SKM-1 treated with dmso at 0.1 percent for 144 hours (cell line): ENCODE data around the gene SNCG.

Experiments used
- DNase-seq: peaks from one replicate; lab custom pipeline; 2025; ENCODE audit not compliant: unreplicated experiment; lab: John Stamatoyannopoulos, UW

SNCG gene

DNA sequence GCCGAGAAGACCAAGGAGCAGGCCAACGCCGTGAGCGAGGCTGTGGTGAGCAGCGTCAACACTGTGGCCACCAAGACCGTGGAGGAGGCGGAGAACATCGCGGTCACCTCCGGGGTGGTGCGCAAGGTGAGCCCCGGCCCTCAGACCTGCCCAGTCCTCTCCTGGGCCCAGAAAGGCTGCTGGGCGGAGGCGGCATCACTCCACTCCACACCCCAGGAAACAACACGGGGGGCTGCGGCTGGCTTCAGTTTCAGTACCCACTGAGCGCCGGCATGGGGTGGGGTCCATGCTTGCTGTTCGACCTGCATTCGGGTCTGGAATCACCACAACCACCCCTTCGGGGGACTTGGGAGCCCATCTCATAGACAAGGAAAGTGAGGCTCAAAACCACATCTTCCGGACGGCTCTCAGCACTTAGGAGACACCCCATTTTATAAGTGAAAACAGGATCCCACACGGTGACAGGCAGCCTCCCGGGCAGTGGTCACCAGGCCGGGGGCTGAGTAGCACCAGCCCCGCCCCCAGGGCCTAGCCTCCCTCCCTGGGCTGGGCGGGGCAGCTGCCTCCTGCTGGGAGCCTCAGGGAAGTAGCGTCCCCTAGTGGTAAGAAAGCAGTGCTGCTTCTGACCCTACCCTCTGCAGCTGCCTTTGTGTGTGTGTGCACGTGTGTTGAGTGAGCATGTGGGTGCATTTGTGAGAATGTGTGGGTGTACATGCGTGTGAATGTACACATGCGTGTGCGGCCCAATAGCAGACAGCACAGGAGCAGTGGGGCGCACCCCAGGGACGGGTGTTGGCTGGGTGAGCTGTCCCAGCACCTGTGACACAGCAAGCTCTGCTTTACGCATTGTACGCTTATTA is 1.8 kb downstream of the SNCG start:
- DNase-seq = peak; percentile 74

DNA sequence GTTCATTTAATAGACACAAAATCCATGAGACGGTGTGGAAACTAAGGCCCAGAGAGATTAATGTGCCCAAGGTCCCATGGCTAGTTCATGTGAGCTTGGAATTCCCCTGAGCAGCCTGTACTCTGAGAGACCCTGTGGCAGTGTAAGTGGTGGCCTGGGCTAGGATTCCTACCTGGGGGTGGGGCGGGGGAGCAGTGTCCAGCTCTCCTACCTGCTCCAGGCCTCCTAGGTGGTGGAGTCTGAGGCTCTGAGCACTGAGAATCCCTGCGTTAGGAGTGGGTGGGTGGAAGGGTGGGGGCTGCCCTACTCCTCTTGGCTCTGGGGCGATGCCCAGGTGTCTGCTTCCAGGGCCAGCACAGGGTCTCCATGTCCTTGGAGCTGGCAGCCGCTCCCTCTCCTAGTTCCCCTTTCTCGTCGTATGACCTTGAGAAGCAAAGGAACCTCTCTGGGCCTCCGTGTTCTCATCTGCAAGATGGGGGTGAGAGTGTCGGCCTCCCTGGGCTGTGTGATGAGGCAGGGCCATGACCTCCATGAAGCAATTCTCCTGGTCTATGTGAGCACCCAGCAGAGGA is 2.5 kb downstream of the SNCG start:
- DNase-seq = no peak

DNA sequence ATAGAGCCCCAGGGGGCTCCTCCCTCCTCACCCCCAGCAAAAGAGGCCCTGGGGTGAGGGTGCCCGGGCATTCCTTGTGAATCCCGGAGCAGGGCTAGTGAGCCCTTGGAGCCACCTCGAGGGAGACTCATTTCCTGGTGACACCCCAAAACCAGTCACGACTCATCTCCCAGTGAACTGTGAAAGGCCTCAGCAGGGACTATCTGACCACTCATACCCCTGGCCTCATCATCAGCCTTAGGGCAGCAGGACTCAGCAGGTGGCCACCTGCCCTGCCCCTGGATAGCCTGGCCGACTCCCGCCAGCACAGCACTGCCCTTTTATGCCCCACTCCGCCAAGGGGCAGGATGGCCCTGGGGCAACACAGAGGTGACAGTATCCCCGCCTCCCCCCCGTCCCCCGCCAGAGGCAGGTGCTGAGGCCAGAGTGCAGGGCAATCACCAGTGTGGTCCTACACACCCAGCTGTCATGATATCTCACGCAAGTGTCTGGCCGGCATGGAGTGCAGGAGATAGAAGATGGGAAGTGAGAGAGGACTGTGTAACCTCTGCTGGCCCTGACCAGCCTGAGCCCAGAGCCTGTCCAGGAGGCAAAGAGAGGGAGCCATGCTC is 3.2 kb downstream of the SNCG start:
- DNase-seq = no peak

DNA sequence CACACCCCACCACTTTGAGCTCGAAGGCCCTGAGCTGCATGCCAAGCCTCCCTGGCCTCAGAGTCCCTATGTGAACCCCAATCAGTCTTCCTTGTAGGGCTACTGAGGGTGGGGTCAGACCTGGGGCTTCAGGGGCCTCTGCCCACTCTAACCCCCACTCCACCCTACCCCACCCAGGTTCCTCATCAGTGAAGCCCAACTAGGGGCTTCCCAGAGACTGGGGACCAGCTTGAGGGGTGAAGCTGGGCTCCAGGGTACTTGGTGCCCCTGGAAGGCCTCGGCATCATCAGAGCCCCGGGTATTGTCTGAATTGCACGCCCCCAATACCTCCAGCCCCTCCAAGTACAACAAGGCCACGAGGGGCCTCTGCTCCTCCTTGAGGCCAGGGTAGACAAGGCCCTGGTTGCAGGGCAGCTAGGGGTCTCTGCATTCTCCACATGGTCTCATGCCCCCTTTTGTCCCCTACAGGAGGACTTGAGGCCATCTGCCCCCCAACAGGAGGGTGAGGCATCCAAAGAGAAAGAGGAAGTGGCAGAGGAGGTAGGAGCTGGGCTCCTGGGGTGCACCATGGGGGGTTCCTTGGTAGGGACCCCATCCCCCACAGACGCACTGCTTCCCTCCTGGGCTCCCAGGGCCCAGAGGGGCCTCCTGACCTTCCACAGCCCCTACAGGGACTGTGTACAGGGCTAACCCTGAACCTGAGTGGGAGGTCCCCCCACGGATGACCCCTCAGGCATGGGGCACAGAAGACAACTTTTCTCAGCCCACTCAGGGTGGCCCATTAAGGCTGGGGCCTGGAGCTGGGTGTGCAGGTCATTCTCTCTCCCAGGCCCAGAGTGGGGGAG is 4.0 kb downstream of the SNCG start:
- DNase-seq = no peak

DNA sequence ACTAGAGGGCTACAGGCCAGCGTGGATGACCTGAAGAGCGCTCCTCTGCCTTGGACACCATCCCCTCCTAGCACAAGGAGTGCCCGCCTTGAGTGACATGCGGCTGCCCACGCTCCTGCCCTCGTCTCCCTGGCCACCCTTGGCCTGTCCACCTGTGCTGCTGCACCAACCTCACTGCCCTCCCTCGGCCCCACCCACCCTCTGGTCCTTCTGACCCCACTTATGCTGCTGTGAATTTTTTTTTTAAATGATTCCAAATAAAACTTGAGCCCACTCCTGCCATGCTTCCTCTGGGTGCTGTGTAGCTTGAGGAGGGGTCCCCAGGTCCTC is 4.5 kb downstream of the SNCG start:
- no peak for DNase-seq

DNA sequence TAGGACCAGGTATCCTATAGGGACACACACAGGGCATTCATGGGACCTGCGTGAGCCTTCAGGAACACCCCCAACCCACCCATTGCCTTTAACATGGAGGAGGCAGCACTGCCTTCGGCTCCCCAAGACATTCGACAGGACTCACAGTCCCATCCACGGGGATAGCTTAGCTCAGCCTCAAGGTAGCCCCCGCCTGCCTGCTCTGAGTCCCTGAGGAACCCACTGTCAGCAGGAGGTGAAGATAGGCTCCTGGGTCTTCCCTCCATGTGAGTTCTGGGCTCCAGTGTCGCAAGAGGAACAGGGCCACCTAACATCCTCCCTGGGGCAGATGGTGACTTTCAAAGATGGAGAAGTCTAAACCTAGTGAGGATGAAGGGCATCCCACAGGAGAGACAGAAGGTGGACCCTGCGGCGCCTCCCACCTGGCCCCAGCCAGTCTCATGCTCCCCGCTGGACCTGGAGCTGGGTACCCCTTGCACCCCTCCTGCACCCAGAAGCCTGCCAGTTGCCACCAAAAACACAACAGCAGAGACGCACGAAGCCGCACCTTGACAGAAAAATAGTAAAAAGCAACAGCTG is 5.0 kb downstream of the SNCG start:
- no peak for DNase-seq

DNA sequence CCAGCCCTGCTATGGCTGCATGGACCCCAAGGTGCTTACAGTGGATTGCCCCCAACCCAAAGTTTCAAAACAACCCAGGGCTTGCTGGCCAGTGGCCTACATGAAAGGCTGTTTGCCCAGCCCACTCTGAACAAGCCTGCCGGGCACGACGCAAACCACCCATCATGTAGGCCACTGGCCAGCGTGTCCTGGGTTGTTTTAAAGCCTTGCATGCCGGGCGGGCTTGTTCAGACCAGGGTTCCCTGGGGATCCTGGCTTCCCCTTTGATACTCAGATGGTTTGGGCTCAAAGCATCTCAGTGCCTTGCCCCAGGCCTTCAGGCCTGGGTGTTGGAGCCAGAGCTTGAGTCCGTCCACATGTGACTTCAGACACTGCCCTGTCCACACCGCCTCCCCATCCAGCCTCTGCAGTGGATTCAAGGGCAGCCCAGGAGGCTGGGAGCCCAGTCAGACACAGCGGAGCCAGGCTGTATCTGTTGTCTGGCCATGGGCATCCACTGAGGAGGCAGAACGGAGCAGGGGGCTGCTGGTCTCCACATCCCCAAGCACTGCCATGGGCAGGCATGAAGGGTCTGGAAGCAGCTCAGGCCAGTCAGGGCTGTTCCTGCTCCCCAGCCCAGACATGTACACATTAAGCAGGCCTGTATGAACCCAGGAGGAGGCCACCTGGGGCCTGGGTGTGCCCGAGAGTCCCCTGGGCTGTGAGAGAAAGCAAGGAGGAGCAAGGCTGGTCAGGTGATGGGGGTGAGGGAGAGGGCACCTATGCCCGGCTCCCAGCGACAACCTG is 5.9 kb downstream of the SNCG start:
- no peak for DNase-seq

DNA sequence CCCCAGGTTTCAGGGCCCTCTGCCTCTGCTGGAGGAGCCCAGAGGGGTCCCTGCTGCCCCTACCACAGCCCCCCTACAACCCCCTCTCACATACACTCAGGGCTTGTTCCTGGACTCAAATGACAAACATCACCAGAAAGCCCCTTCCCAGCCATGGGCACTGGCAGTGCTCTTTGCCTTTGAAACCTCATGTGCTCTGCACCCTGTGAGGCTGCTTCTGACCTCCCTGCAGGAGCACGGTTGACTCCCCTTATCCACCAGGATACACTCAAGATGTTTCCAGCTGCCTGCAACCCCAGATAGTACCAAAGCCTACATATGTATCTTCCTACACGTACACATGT is 6.4 kb downstream of the SNCG start:
- no peak for DNase-seq

DNA sequence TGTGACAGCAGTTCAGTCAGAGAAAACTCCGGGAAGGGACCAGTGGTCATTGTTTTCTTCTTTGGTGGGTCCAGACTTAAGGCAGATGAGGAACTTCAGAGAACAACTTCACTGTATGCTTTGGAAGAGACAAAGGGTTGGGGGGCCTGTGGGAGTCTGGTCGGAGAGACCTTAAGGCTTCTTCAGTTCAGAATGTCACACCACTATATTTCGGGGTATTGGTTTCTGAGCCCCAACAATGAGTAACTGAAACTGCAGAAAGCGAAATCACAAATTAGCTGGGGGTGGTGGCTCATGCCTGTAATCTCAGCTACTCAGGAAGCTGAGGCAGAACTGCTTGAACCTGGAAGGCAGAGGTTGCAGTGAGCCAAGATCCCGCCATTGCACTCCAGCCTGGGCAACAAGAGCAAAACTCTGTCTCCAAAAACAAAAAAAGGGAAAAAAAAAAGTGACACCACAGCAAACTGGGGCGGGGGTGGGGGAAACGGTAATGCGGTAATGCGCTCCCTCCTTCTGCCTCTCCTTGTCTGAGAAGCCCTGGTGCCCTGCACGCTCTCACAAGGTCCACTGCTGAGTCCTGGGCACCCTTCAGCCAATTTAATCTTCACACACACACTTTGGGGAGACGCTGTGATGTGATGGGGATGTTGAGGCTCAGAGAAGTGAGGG is 7.7 kb downstream of the SNCG start:
- no peak for DNase-seq

DNA sequence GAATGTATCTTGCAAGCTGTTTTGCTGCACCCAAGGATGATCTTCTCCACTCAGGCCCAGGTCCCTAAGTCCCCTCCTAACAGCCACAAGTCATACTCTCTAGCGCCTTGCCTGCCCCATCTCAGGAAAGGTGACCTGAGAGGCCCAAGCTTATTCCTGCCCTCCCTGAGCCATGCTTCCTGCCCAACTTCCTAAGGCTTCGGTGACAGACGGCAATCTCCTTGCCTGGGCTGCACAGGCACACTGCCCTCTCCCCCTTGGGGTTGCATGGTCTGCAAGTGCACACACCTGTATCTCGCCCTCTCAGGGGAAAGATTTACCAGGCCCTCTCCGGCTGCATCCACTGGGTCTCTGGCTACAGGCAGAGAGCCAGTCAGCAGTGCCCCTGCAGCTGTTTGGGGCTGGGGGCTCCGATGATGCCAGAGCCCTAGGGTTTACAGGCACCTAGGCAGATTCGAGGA is 9.1 kb downstream of the SNCG start:
- no peak for DNase-seq

DNA sequence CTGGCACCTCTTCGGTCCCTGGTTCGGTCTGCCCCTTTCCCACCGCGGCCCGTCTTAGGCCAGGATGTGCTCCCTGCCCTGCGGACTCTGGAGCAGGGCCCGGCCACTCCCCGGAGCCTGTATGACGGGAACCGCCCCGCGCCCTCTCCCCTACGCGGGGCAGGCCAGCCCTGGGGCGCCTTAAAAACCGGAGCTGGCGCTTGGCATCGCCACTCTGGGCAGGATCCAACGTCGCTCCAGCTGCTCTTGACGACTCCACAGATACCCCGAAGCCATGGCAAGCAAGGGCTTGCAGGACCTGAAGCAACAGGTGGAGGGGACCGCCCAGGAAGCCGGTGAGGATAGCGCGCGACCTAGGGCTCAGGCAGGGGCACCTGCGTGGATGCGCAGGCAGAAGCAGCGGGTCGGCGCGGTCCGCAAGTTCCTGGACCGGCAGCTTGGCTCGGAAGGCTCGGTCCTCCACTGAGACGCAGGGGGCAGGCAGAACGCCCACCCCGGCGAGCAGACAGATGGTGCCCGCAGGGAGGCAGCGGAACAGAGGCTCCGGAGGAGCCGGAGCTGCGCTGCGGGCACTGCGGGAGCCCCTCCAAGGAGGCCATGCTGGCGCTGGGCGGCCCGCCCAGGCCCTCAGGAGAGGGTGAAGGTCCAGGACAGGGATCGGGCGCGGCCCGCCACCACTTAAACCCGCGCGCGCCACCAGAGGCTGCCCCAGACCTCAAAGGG is 10.0 kb downstream of the SNCG start, which contains the start of gene ADIRF:
TSS of gene ADIRF (plus strand) at position 212 of the 723 bp plus-strand sequence. CDS start at position 275, 63 bp downstream.
- no peak for DNase-seq

DNA sequence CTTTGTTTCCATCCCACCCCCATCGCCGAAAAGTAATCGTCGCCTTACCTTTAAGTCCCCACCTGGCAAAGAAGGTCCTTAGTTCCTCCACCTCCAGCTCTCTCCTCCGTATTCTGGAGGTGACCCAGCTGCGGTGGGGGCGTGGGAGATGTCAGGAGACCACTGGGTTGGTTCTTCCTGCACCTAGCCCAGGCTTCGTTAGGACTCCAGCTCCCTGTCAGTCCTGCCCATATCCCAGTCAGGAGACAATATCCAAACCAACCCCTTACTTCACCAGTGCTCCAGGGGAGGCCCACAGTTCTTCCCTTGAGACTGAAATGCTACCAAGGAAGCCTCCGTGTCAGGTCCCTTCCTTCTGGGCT is 10.6 kb downstream of the SNCG start:
- DNase-seq = no peak

DNA sequence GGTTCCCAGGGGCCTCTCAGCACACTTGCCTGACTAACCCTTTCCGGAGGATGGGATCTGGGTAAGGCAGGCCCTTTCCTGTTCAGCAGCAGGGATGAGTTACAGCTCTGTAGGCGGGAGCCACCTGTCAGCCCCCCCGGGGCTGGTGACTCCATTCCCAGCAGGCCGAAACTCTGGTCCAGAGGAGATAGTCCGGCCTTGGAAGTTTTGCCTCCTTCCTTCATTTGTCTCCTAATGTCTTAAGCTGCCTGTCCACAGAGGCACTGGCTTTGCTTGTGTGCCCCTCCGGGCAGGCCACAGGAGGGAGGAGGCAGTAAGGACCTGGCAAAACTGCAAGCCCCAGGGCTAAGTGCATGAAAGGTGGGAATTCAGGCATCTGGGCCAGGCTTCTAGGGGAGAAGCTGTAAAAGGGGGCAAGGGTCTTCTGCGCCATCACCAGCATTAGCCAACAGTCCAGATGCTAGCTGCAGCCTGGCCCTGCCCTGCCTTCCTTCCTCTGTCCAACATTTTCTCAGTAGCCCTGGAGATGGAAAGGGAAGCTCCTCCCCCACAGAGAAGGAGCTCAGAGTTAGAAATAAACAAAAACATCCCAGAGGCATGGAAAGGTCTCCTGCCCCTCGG is 11.1 kb downstream of the SNCG start:
- DNase-seq = no peak

DNA sequence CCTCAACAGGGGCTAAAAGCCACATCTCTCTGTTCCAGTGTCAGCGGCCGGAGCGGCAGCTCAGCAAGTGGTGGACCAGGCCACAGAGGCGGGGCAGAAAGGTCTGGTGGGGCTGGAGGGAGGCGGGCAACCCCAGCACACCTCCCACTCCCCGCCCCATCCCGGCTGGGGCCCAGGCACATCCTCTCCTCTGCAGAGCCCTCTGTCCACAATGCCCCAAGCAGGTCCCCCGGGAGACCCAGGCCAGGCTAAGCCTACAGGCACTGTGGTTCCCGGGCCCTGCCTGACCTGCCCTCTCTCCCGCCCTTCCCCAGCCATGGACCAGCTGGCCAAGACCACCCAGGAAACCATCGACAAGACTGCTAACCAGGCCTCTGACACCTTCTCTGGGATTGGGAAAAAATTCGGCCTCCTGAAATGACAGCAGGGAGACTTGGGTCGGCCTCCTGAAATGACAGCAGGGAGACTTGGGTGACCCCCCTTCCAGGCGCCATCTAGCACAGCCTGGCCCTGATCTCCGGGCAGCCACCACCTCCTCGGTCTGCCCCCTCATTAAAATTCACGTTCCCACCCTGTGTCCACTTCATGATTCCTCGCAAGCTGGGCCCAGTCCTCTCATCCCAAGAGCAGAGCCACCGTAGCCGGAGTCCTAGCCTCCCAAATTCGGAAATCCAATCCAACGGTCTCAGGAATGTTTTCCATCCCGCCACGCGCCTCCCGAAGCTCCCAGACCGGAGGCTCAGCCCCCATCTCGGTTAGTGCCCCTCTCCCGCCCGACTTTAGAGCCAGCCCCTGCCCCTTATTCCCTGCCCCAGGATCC is 12.0 kb downstream of the SNCG start:
- DNase-seq = peak; percentile 38

DNA sequence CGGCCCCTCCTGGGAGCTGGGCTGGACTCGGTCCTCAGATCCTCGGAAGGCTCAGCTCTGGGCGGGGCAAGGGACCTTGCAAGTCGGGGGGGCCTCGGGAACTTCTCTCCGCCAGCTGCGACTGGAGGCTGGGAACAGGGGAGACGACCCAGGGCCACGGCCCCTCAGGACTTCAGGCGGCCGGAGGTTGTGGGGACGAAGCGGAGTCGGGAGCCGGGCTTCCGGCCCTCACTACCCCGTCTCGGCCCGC is 12.5 kb downstream of the SNCG start:
- DNase-seq = no peak

DNA sequence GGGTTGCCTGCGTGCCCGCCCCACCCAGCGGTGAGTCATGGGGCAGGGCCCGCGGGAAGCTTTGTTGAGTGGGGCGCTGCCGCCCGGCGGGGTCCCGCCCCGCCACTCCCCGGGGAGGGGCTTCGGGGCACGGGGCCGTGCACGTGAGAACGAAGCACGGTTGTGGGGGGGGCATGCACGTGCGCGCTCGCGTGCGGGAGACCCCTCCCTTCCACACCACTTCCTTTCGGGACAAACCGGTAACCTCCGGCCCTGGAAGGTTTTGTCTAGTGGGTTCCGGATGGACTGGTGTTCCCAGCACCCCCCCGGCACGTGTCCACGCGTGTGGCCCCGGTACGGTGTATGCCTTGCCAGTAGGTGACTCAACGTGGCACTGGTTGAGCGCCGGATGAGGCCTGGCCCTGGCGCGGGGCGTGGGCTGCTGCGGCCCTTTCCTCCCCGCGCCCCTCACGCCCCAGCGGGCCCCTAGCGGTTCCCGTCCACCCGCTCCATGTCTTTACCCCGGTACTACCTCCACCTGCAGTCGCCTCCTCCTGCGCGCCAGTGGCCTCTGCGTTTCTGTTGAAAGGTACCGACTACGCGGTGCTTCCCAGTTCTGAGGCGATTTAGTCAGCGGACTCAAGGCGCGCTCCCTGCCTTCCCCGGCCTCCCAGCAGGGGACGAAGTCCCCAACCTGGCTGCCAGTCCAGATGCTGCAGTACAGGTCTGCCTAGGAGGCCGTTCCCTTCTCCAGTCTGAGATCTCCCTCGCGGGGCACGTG is 13.0 kb downstream of the SNCG start:
- peak; percentile 68 for DNase-seq

DNA sequence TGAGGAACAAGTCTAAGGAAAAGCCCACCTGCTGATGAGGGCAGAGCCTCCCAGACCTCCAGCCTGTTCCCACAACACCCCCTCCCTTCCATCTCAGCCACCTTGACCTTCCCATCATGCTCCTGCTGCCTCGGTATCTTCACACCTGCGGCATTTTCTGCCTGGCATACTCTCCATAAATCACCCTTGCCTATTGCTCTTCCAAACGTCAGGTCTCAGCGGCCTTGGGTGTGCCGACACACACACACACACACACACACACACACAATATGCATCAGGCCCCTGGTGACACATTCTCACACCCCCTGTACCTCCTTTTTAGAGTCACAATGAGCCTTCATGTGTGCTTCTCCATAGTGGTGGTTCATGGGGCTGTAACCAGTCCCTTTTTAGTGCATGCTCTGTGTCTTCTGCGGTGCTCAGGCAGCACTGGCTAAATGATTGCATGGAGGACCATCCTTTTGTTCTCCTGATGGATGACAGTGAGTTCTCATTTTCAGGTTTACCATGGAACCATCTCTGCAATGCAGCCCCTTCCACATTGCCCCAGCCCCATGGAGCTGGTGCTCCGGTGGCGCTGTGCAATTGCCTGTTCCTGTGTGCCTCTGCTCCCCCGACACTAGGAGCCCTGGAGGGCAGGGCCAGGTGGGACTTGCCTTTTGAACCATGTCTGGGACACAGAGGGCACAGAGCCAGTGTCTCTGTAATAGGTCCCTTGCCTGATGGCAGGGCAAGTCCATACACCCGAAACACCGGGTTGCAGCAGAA is 14.4 kb downstream of the SNCG start:
- DNase-seq = no peak
